Subcutaneous adipose tissue (tissue), 4 donors: ENCODE measurements around the gene SASH1. TPM values are rescaled to one million over a fixed set of nuclear protein-coding genes. Genes with fewer than 3 reads are reported as not detected.

Source experiments
- total RNA-seq, 4 donors: library from RNA; depleted of rRNA; stranded (reverse); fragments of >200 nt; gene quantifications; one replicate each; pipeline ENCODE4 v1.1.0, GENCODE V29; 2016
- TF ChIP-seq, protein P1 (sequence below): fragments of 450-650 bp; IDR thresholded peaks from one replicate; pipeline ENCODE4 v1.5.1; 2016; ENCODE audit warnings: low read depth, mild to moderate bottlenecking, control low read depth, antibody characterized with exemption, moderate library complexity

The SASH1 gene
- total RNA-seq, 4 donors from 2014 or later, result 234 to 322 (median 267) TPM

GRCh38 chr6:148440016-148440415 is 97.4 kb downstream of the SASH1 start:
- TF ChIP-seq, protein P1, sequence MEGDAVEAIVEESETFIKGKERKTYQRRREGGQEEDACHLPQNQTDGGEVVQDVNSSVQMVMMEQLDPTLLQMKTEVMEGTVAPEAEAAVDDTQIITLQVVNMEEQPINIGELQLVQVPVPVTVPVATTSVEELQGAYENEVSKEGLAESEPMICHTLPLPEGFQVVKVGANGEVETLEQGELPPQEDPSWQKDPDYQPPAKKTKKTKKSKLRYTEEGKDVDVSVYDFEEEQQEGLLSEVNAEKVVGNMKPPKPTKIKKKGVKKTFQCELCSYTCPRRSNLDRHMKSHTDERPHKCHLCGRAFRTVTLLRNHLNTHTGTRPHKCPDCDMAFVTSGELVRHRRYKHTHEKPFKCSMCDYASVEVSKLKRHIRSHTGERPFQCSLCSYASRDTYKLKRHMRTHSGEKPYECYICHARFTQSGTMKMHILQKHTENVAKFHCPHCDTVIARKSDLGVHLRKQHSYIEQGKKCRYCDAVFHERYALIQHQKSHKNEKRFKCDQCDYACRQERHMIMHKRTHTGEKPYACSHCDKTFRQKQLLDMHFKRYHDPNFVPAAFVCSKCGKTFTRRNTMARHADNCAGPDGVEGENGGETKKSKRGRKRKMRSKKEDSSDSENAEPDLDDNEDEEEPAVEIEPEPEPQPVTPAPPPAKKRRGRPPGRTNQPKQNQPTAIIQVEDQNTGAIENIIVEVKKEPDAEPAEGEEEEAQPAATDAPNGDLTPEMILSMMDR, result no peak

GRCh38 chr6:148440877-148441453 is 98.3 kb downstream of the SASH1 start:
- TF ChIP-seq, protein P1, result no peak

DNA sequence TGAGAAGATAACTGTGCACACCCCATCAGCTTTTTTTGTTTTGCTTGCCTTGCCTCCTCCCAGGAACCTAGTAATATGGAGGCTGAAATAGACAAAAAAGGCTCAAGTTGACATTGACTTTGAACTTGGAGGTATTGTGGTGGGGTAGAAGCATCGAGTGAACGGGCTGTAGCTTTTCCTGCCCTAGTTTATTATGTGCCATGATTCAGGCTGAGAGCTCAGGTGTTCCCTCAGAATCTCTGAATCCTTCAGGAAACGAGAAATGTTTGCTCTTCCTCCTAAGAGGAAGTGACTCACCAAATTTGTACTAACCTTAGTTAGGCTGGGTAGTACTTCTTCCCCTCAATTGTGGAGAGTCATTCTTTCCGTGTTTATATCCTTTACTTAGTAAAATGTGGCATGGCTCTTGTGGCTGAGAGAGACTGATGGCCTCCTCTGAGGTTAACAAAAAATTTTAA is 98.8 kb downstream of the SASH1 start:
- TF ChIP-seq, protein P1, result no peak

GRCh38 chr6:148443798-148444560 is 101.3 kb downstream of the SASH1 start:
- TF ChIP-seq, protein P1, result no peak

DNA sequence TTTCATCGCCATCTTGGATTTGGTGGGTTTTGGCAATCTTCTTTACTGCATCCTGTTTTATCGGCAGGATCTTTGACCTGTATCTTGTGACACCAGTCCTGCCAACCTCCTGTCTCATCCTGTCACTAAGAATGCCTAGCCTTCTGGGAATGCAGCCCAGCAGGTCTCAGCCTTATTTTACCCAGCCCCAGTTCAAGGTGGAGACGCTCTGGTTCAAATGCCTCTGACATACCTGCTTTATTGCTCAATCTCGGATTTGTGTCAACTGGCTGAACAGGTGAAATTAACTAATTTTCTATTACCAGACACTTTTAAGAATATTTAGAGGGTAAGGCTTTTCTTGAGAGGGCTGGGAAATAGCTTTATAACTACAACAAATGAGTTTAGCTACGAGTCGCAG is 102.5 kb downstream of the SASH1 start:
- TF ChIP-seq, protein P1, result no peak

DNA sequence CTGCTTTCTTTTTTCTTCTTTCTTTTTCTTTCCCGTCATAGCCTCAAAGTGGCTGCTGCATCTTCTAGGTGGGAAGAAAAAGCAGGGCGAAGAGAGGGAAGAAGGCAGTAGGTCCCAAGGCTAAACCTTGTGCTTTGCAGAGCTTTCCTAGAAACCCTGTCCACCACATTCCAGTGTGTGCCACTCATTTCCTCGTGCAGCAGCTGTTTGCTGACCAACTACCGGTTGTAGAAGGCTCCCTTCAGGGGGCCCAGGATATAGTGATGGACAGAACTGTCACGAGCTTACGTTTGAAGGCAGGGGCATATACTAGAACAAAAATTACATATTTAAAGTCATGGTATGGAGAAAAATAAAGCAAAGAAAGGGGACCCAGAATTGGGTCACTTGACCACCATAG is 103.0 kb downstream of the SASH1 start:
- TF ChIP-seq, protein P1, result no peak

DNA sequence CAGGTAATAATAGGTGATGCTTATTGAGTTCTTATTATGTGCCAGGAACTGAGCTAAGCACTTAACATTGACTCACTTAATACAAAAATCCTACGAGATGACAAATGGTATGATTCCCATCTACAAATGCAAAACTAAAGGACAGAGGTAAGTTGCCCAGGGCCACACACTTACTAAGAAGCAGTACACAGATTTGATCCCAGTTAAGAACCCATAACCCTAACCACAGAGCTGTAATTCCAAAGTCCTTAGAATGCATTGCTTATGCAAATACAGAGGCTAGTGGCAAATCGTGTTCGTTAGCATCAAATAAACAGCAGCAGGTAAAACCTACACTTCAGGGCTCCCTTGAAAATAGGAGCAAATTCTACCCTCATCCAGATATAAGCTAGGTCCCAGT is 104.0 kb downstream of the SASH1 start:
- TF ChIP-seq, protein P1, result no peak
